T-helper 17 cell (primary cell): ENCODE data around the gene WNT9B. TPM values are rescaled to one million over a fixed set of nuclear protein-coding genes. Genes with fewer than 3 reads are reported as not detected.

Source experiments
- ATAC-seq: fragments of 150-1000 bp; cut with Tn5 transposase; 2 replicates; pipeline ENCODE4 v1.10.0; 2021; ENCODE audit warnings: mild to moderate bottlenecking, moderate library complexity
- DNase-seq, 3 donors: peaks; one replicate each; pipeline versions ENCODE4 v3.0.0 to v3.0.0-alpha.2; 2020 to 2021
- H3K9me3 ChIP-seq: one replicate; pipeline ENCODE4 v1.7.0; 2013; ENCODE audit warnings: low read length, mild to moderate bottlenecking; ENCODE audit not compliant: control insufficient read depth, poor library complexity, severe bottlenecking
- H3K27ac Mint-ChIP-seq: one replicate; pipeline ENCODE4 v1.8.0; 2022; ENCODE audit warnings: mild to moderate bottlenecking, moderate library complexity, mixed read lengths
- H3K27me3 Mint-ChIP-seq: one replicate; pipeline ENCODE4 v1.8.0; 2022; ENCODE audit warnings: mixed read lengths
- H3K36me3 Mint-ChIP-seq: one replicate; pipeline ENCODE4 v1.8.0; 2022; ENCODE audit warnings: low read depth, mixed read lengths
- H3K4me1 Mint-ChIP-seq: one replicate; pipeline ENCODE4 v1.8.0; 2022; ENCODE audit warnings: mild to moderate bottlenecking, mixed read lengths
- H3K4me3 Mint-ChIP-seq: one replicate; pipeline ENCODE4 v1.8.0; 2022; ENCODE audit warnings: mild to moderate bottlenecking, moderate library complexity, mixed read lengths
- total RNA-seq, 4 donors: library from RNA in 2 of 4; stranded (reverse) in 2 of 4; gene quantifications; one replicate each; pipeline ENCODE4 v1.2.3 and lab custom pipeline; 2022 to 2026

The WNT9B gene
- total RNA-seq, 2 donors from 2014 or later, result not detected

GRCh38 chr17:46850688-46851028 is 725 bp upstream of the WNT9B start:
- ATAC-seq (no peak), DNase-seq (no peak)
- H3K27me3 Mint-ChIP-seq, result peaks cover 92% of the 10 kb centered on the region
- H3K27ac Mint-ChIP-seq, result no peak overlapping the region
- H3K4me3 Mint-ChIP-seq, result peak overlapping the region; percentile 81
- H3K9me3 ChIP-seq, result no peaks in the 10 kb centered on the region
- peaks cover 10% of the 10 kb centered on the region for H3K36me3 Mint-ChIP-seq
- peaks cover 14% of the 10 kb centered on the region for H3K4me1 Mint-ChIP-seq

- peaks cover 66% of the 10 kb centered on the region for H3K27me3 Mint-ChIP-seq
- no peak overlapping the region for H3K4me3 Mint-ChIP-seq
- H3K36me3 Mint-ChIP-seq, result peaks cover 7% of the 10 kb centered on the region
- H3K9me3 ChIP-seq, result no peaks in the 10 kb centered on the region
- no peak overlapping the region for H3K27ac Mint-ChIP-seq
- peaks cover 14% of the 10 kb centered on the region for H3K4me1 Mint-ChIP-seq
- ATAC-seq, result no peak
- DNase-seq, result no peak
These were observed 2.6 kb downstream of the WNT9B start for GRCh38 chr17:46853896-46854444.

- peaks cover 12% of the 10 kb centered on the region for H3K4me1 Mint-ChIP-seq
- no peaks in the 10 kb centered on the region for H3K9me3 ChIP-seq
- peaks cover 66% of the 10 kb centered on the region for H3K27me3 Mint-ChIP-seq
- H3K4me3 Mint-ChIP-seq, result no peak overlapping the region
- DNase-seq, result no peak
- peaks cover 5% of the 10 kb centered on the region for H3K36me3 Mint-ChIP-seq
- ATAC-seq, result no peak
- H3K27ac Mint-ChIP-seq, result no peak overlapping the region
These were observed 3.1 kb downstream of the WNT9B start for GRCh38 chr17:46854515-46854914.

- H3K36me3 Mint-ChIP-seq, result peaks cover 5% of the 10 kb centered on the region
- H3K9me3 ChIP-seq, result no peaks in the 10 kb centered on the region
- H3K27ac Mint-ChIP-seq, result no peak overlapping the region
- H3K27me3 Mint-ChIP-seq, result peaks cover 66% of the 10 kb centered on the region
- no peak for ATAC-seq
- DNase-seq, result no peak
- H3K4me3 Mint-ChIP-seq, result no peak overlapping the region
- H3K4me1 Mint-ChIP-seq, result peaks cover 11% of the 10 kb centered on the region
These were observed 3.6 kb downstream of the WNT9B start for GRCh38 chr17:46854948-46855347.

- H3K4me1 Mint-ChIP-seq, result peaks cover under 1% of the 10 kb centered on the region
- no peak overlapping the region for H3K27ac Mint-ChIP-seq
- DNase-seq (no peak), ATAC-seq (no peak)
- no peak overlapping the region for H3K4me3 Mint-ChIP-seq
- no peaks in the 10 kb centered on the region for H3K9me3 ChIP-seq
- H3K36me3 Mint-ChIP-seq, result peaks cover 6% of the 10 kb centered on the region
- H3K27me3 Mint-ChIP-seq, result peaks cover 57% of the 10 kb centered on the region
These were observed 6.2 kb downstream of the WNT9B start for GRCh38 chr17:46857600-46857999.

GRCh38 chr17:46859996-46860395 is 8.6 kb downstream of the WNT9B start:
- no peaks in the 10 kb centered on the region for H3K9me3 ChIP-seq
- peaks cover 4% of the 10 kb centered on the region for H3K36me3 Mint-ChIP-seq
- peaks cover 55% of the 10 kb centered on the region for H3K27me3 Mint-ChIP-seq
- DNase-seq (no peak), ATAC-seq (no peak)
- H3K4me1 Mint-ChIP-seq, result no peaks in the 10 kb centered on the region
- H3K27ac Mint-ChIP-seq, result no peak overlapping the region
- H3K4me3 Mint-ChIP-seq, result no peak overlapping the region

- Mint-ChIP-seq H3K36me3 (peaks cover 10% of the 10 kb centered on the region), H3K27me3 (peaks cover 67% of the 10 kb centered on the region), H3K4me1 (peaks cover 5% of the 10 kb centered on the region), H3K4me3 (no peak overlapping the region), H3K27ac (no peak overlapping the region)
- DNase-seq (no peak), ATAC-seq (no peak)
- H3K9me3 ChIP-seq, result no peaks in the 10 kb centered on the region
These were observed 11.6 kb downstream of the WNT9B start for GRCh38 chr17:46862949-46863348.

- Mint-ChIP-seq H3K27ac (no peak overlapping the region), H3K4me3 (no peak overlapping the region), H3K4me1 (peaks cover 5% of the 10 kb centered on the region), H3K36me3 (peaks cover 10% of the 10 kb centered on the region), H3K27me3 (peaks cover 67% of the 10 kb centered on the region)
- ATAC-seq (no peak), DNase-seq (no peak)
- no peaks in the 10 kb centered on the region for H3K9me3 ChIP-seq
These were observed 12.2 kb downstream of the WNT9B start for GRCh38 chr17:46863383-46864121.

GRCh38 chr17:46865100-46865499 is 13.7 kb downstream of the WNT9B start:
- no peak overlapping the region for H3K27ac Mint-ChIP-seq
- H3K27me3 Mint-ChIP-seq, result peaks cover 55% of the 10 kb centered on the region
- no peak for ATAC-seq
- peaks cover 5% of the 10 kb centered on the region for H3K4me1 Mint-ChIP-seq
- peaks cover 9% of the 10 kb centered on the region for H3K36me3 Mint-ChIP-seq
- no peak overlapping the region for H3K4me3 Mint-ChIP-seq
- no peaks in the 10 kb centered on the region for H3K9me3 ChIP-seq
- DNase-seq, result no peak

- Mint-ChIP-seq H3K4me1 (peaks cover 5% of the 10 kb centered on the region), H3K27ac (no peak overlapping the region), H3K36me3 (peaks cover 7% of the 10 kb centered on the region), H3K4me3 (no peak overlapping the region), H3K27me3 (peaks cover 48% of the 10 kb centered on the region)
- DNase-seq, result no peak
- ATAC-seq, result no peak
- H3K9me3 ChIP-seq, result no peaks in the 10 kb centered on the region
These were observed 14.9 kb downstream of the WNT9B start for GRCh38 chr17:46866325-46866724.

GRCh38 chr17:46866747-46867146 is 15.4 kb downstream of the WNT9B start:
- DNase-seq (no peak), ATAC-seq (no peak)
- H3K4me3 Mint-ChIP-seq, result no peak overlapping the region
- H3K27ac Mint-ChIP-seq, result no peak overlapping the region
- H3K9me3 ChIP-seq, result no peaks in the 10 kb centered on the region
- H3K27me3 Mint-ChIP-seq, result peaks cover 44% of the 10 kb centered on the region
- peaks cover 6% of the 10 kb centered on the region for H3K36me3 Mint-ChIP-seq
- peaks cover 5% of the 10 kb centered on the region for H3K4me1 Mint-ChIP-seq

GRCh38 chr17:46868689-46869187 is 17.4 kb downstream of the WNT9B start:
- Mint-ChIP-seq H3K27ac (no peak overlapping the region), H3K4me3 (no peak overlapping the region), H3K4me1 (peaks cover 5% of the 10 kb centered on the region), H3K36me3 (peaks cover 6% of the 10 kb centered on the region), H3K27me3 (peaks cover 35% of the 10 kb centered on the region)
- DNase-seq, result no peak
- H3K9me3 ChIP-seq, result no peaks in the 10 kb centered on the region
- no peak for ATAC-seq

- no peaks in the 10 kb centered on the region for H3K9me3 ChIP-seq
- DNase-seq (no peak), ATAC-seq (no peak)
- no peak overlapping the region for H3K27ac Mint-ChIP-seq
- H3K27me3 Mint-ChIP-seq, result peaks cover 29% of the 10 kb centered on the region
- peaks cover 7% of the 10 kb centered on the region for H3K4me1 Mint-ChIP-seq
- peaks cover 6% of the 10 kb centered on the region for H3K36me3 Mint-ChIP-seq
- H3K4me3 Mint-ChIP-seq, result no peak overlapping the region
These were observed 17.9 kb downstream of the WNT9B start for GRCh38 chr17:46869296-46869695.
